Activated CD4-positive, alpha-beta memory T cell treated with anti-CD3 and anti-CD28 coated beads for 36 hours (primary cell): ENCODE data around the gene ZNF48. TPM values are rescaled to one million over a fixed set of nuclear protein-coding genes. Genes with fewer than 3 reads are reported as not detected.
"Not testable (repeated sequence)": the region's sequence is repeated elsewhere in the genome, so short reads cannot be mapped to it uniquely, and the experiment has no call there.

ENCODE experiments used
- CTCF ChIA-PET: fragments of 350-600 bp; sonication (Branson Sonifier 250); formaldehyde crosslinking; loops from one replicate; lab custom pipeline; 2021; ENCODE audit warnings: antibody characterized with exemption, inconsistent platforms; lab: Charles Lee
- POLR2A ChIA-PET: fragments of 350-600 bp; sonication (Branson Sonifier 250); formaldehyde crosslinking; loops from one replicate; lab custom pipeline; 2021; ENCODE audit warnings: antibody characterized with exemption; lab: Charles Lee
- DNase-seq: peaks from one replicate; pipeline ENCODE4 v3.0.0-alpha.2; 2020
- H3K27ac Mint-ChIP-seq: one replicate; pipeline ENCODE4 v1.8.0; 2021; ENCODE audit warnings: mixed read lengths
- H3K27me3 Mint-ChIP-seq: one replicate; pipeline ENCODE4 v1.8.0; 2021; ENCODE audit warnings: mixed read lengths
- H3K36me3 Mint-ChIP-seq: one replicate; pipeline ENCODE4 v1.8.0; 2021; ENCODE audit warnings: mixed read lengths
- H3K4me1 Mint-ChIP-seq: one replicate; pipeline ENCODE4 v1.8.0; 2021; ENCODE audit warnings: low read depth, mixed read lengths
- H3K4me3 Mint-ChIP-seq: one replicate; pipeline ENCODE4 v1.8.0; 2021; ENCODE audit warnings: mild to moderate bottlenecking, mixed read lengths
- H3K9me3 Mint-ChIP-seq: one replicate; pipeline ENCODE4 v1.8.0; 2021; ENCODE audit warnings: mixed read lengths
- intact Hi-C: fragments of 100-400 bp; cut with micrococcal nuclease; formaldehyde crosslinking; loops from one replicate; pipeline ENCODE4 v1.15.1; 2023
- total RNA-seq, 2 experiments: library from RNA; stranded (reverse); gene quantifications; one replicate each; pipeline ENCODE4 v1.2.3, GENCODE V29; 2021

Gene ZNF48
- total RNA-seq, 2 experiments from 2014 or later: 13.1 to 13.6 TPM

- CTCF ChIA-PET: interaction anchor here (1.0 kb wide), 1 partner anchor 29 kb away, joined by 3 read pairs; the partner anchor contains the start of gene ZNF771
- H3K27me3 Mint-ChIP-seq: no peaks in the 10 kb centered on the region
Measured at GRCh38 chr16:30379158-30379783, 15.9 kb upstream of the ZNF48 start.

GRCh38 chr16:30380072-30380802, 15.0 kb upstream of the ZNF48 start:
- Mint-ChIP-seq H3K9me3 (no peaks in the 10 kb centered on the region), H3K4me1 (peaks cover 49% of the 10 kb centered on the region), H3K27me3 (no peaks in the 10 kb centered on the region), H3K36me3 (peaks cover 27% of the 10 kb centered on the region), H3K27ac (peak overlapping the region; percentile 95), H3K4me3 (peak overlapping the region; percentile 99)
- intact Hi-C loops: loop anchor here (2.0 kb wide), 1 partner anchor 15 kb away; the partner anchor contains the start of gene ZNF48
- ChIA-PET POLR2A (interaction anchor here (0.8 to 0.9 kb wide), 2 partner anchors 9 to 16 kb away, joined by 3 to 4 read pairs; no protein-coding TSS in a partner anchor), CTCF (interaction anchor here (1.0 to 4.4 kb wide), 4 partner anchors 13 to 29 kb away, joined by 3 to 24 read pairs (median 13); partner anchors contain the start of genes ZNF48 and ZNF771)
- no peak for DNase-seq

More at GRCh38 chr16:30379158-30379783, 15.9 kb upstream of the ZNF48 start:
- intact Hi-C loops: loop anchor here (10.0 kb wide), 2 partner anchors 546 to 554 kb away; partner anchors contain the start of genes FBXL19 and MVP
- Mint-ChIP-seq H3K36me3 (peaks cover 27% of the 10 kb centered on the region), H3K4me3 (peak overlapping the region; percentile 99), H3K27ac (peak overlapping the region; percentile 96), H3K4me1 (peaks cover 48% of the 10 kb centered on the region), H3K9me3 (no peaks in the 10 kb centered on the region)
- POLR2A ChIA-PET: interaction anchor here (0.8 kb wide), 1 partner anchor 8 kb away, joined by 4 read pairs; no protein-coding TSS in a partner anchor
- DNase-seq: no peak

- peaks cover 49% of the 10 kb centered on the region for H3K4me1 Mint-ChIP-seq
- H3K27ac Mint-ChIP-seq: peak overlapping the region; percentile 95
- intact Hi-C loops: loop anchor here (2.0 kb wide), 1 partner anchor 14 kb away; the partner anchor contains the start of gene ZNF48
- ChIA-PET POLR2A (interaction anchor here (0.9 kb wide), 1 partner anchor 15 kb away, joined by 3 read pairs; no protein-coding TSS in a partner anchor), CTCF (interaction anchor here (0.9 to 4.4 kb wide), 4 partner anchors 12 to 49 kb away, joined by 3 to 24 read pairs (median 13); partner anchors contain the start of genes DCTPP1 and ZNF48)
- H3K4me3 Mint-ChIP-seq: peak overlapping the region; percentile 95
- no peaks in the 10 kb centered on the region for H3K9me3 Mint-ChIP-seq
- H3K36me3 Mint-ChIP-seq: peaks cover 27% of the 10 kb centered on the region
- no peak for DNase-seq
- H3K27me3 Mint-ChIP-seq: no peaks in the 10 kb centered on the region
Measured at GRCh38 chr16:30380803-30381208, 14.4 kb upstream of the ZNF48 start.

- peak; percentile 72 for DNase-seq
- ChIA-PET CTCF (interaction anchor here (0.9 to 4.4 kb wide), 6 partner anchors 11 to 248 kb away, joined by 3 to 24 read pairs (median 6); partner anchors contain the start of genes DCTPP1, ZNF48 and ZNF771), POLR2A (interaction anchor here (0.9 to 2.5 kb wide), 5 partner anchors 11 to 30 kb away, joined by 3 to 20 read pairs (median 16); partner anchors contain the start of genes TBC1D10B, ZNF48 and ZNF771)
- H3K9me3 Mint-ChIP-seq: no peaks in the 10 kb centered on the region
- intact Hi-C loops: loop anchor here (2.0 kb wide), 2 partner anchors 13 to 317 kb away; partner anchors contain the start of genes ALDOA and ZNF48
- peaks cover 27% of the 10 kb centered on the region for H3K36me3 Mint-ChIP-seq
- H3K27me3 Mint-ChIP-seq: no peaks in the 10 kb centered on the region
- H3K4me3 Mint-ChIP-seq: peak overlapping the region; percentile 95
- H3K27ac Mint-ChIP-seq: peak overlapping the region; percentile 95
- peaks cover 49% of the 10 kb centered on the region for H3K4me1 Mint-ChIP-seq
Measured at GRCh38 chr16:30381291-30382041, 13.8 kb upstream of the ZNF48 start.

- peak; percentile 90 for DNase-seq
Measured at GRCh38 chr16:30382111-30382881, 12.9 kb upstream of the ZNF48 start, which contains the start of gene SEPTIN1. Gene SEPTIN1 (minus strand): TSS chr16:30382561. CDS start chr16:30382542, 19 bp downstream.

GRCh38 chr16:30383521-30383920, 11.7 kb upstream of the ZNF48 start:
- ChIA-PET CTCF (interaction anchor here (0.9 to 4.4 kb wide), 7 partner anchors 9 to 259 kb away, joined by 3 to 24 read pairs (median 12); partner anchors contain the start of genes DCTPP1, TBC1D10B, ZNF48 and ZNF771), POLR2A (interaction anchor here (0.6 to 2.5 kb wide), 6 partner anchors 9 to 629 kb away, joined by 3 to 20 read pairs (median 14); partner anchors contain the start of genes TBC1D10B, ZNF48 and ZNF771)
- H3K4me3 Mint-ChIP-seq: peak overlapping the region; percentile 95
- peak overlapping the region; percentile 95 for H3K27ac Mint-ChIP-seq
- peaks cover 23% of the 10 kb centered on the region for H3K36me3 Mint-ChIP-seq
- DNase-seq: no peak
- no peaks in the 10 kb centered on the region for H3K27me3 Mint-ChIP-seq
- intact Hi-C loops: loop anchor here (2.0 kb wide), 1 partner anchor 319 kb away; the partner anchor contains the start of gene ALDOA
- H3K4me1 Mint-ChIP-seq: peaks cover 39% of the 10 kb centered on the region
- H3K9me3 Mint-ChIP-seq: no peaks in the 10 kb centered on the region

More at GRCh38 chr16:30382111-30382881, 12.9 kb upstream of the ZNF48 start, which contains the start of gene SEPTIN1:
- H3K9me3 Mint-ChIP-seq: no peaks in the 10 kb centered on the region
- ChIA-PET CTCF (interaction anchor here (0.9 to 4.4 kb wide), 9 partner anchors 10 to 258 kb away, joined by 3 to 24 read pairs (median 7); partner anchors contain the start of genes DCTPP1, TBC1D10B, ZNF48 and ZNF771), POLR2A (interaction anchor here (0.8 to 2.5 kb wide), 12 partner anchors 10 to 48 kb away, joined by 3 to 20 read pairs (median 4); partner anchors contain the start of genes CD2BP2, DCTPP1, TBC1D10B and ZNF48)
- H3K4me3 Mint-ChIP-seq: peak within 1 kb of the TSS; percentile 95
- intact Hi-C loops: loop anchor here (2.0 kb wide), 1 partner anchor 317 kb away; the partner anchor contains the start of gene ALDOA
- H3K27ac Mint-ChIP-seq: peak within 1 kb of the TSS; percentile 95
- H3K27me3 Mint-ChIP-seq: no peaks in the 10 kb centered on the region
- H3K4me1 Mint-ChIP-seq: peaks cover 44% of the 10 kb centered on the region
- peaks cover 27% of the 10 kb centered on the region for H3K36me3 Mint-ChIP-seq

- peak overlapping the region; percentile 81 for H3K4me3 Mint-ChIP-seq
- DNase-seq: no peak
- ChIA-PET POLR2A (interaction anchor here (0.5 to 2.5 kb wide), 8 partner anchors 12 to 274 kb away, joined by 3 to 20 read pairs (median 4); partner anchors contain the start of genes SEPTIN1, ZNF689 and ZNF771), CTCF (interaction anchor here (0.6 to 3.5 kb wide), 11 partner anchors 13 to 234 kb away, joined by 3 to 48 read pairs (median 5); partner anchors contain the start of genes DCTPP1, SEPTIN1 and ZNF771)
- H3K27me3 Mint-ChIP-seq: no peaks in the 10 kb centered on the region
- peaks cover 28% of the 10 kb centered on the region for H3K4me1 Mint-ChIP-seq
- intact Hi-C loops: loop anchor here (2.0 kb wide), 1 partner anchor 14 kb away; no protein-coding TSS in a partner anchor
- no peaks in the 10 kb centered on the region for H3K9me3 Mint-ChIP-seq
- H3K27ac Mint-ChIP-seq: peak overlapping the region; percentile 76
- H3K36me3 Mint-ChIP-seq: peaks cover 15% of the 10 kb centered on the region
Measured at GRCh38 chr16:30394592-30395154, 547 bp upstream of the ZNF48 start.

- Mint-ChIP-seq H3K4me1 (peaks cover 34% of the 10 kb centered on the region), H3K27ac (peak overlapping the region; percentile 52)
- intact Hi-C loops: loop anchor here (2.0 kb wide), 1 partner anchor 15 kb away; no protein-coding TSS in a partner anchor
Measured at GRCh38 chr16:30395992-30396585, 869 bp downstream of the ZNF48 start.

GRCh38 chr16:30396627-30397026, 1.4 kb downstream of the ZNF48 start:
- not testable (repeated sequence) for H3K27ac Mint-ChIP-seq
- POLR2A ChIA-PET: interaction anchor here (0.8 to 2.5 kb wide), 6 partner anchors 11 to 161 kb away, joined by 3 to 20 read pairs (median 4); partner anchors contain the start of genes SEPTIN1 and ZNF771

More at GRCh38 chr16:30395992-30396585, 869 bp downstream of the ZNF48 start:
- CTCF ChIA-PET: interaction anchor here (1.0 to 3.5 kb wide), 11 partner anchors 11 to 284 kb away, joined by 3 to 48 read pairs (median 5); partner anchors contain the start of genes SEPTIN1 and ZNF771
- Mint-ChIP-seq H3K4me3 (peak overlapping the region; percentile 81), H3K9me3 (no peaks in the 10 kb centered on the region), H3K27me3 (no peaks in the 10 kb centered on the region), H3K36me3 (peaks cover 15% of the 10 kb centered on the region)
- DNase-seq: no peak
- POLR2A ChIA-PET: interaction anchor here (0.8 to 2.5 kb wide), 7 partner anchors 11 to 162 kb away, joined by 3 to 20 read pairs (median 3); partner anchors contain the start of genes SEPTIN1 and ZNF771

More at GRCh38 chr16:30396627-30397026, 1.4 kb downstream of the ZNF48 start:
- H3K36me3 Mint-ChIP-seq: peaks cover 15% of the 10 kb centered on the region
- H3K27me3 Mint-ChIP-seq, intact Hi-C loops, H3K9me3 Mint-ChIP-seq, DNase-seq: not testable (repeated sequence)
- H3K4me3 Mint-ChIP-seq: peak overlapping the region; percentile 39
- CTCF ChIA-PET: interaction anchor here (1.7 to 3.5 kb wide), 6 partner anchors 11 to 284 kb away, joined by 5 to 48 read pairs (median 8); partner anchors contain the start of genes SEPTIN1 and ZNF771
- peaks cover 37% of the 10 kb centered on the region for H3K4me1 Mint-ChIP-seq
